ENCODE data around the gene ALDH1B1. TPM values are rescaled to one million over a fixed set of nuclear protein-coding genes. Genes with fewer than 3 reads are reported as not detected.
"Not testable (repeated sequence)": the region's sequence is repeated elsewhere in the genome, so short reads cannot be mapped to it uniquely, and the experiment has no call there.

The ALDH1B1 gene
- polyA plus RNA-seq, 3 donors = 27.0 to 39.3 (median 39.3) TPM

GRCh38 chr9:38385896-38386295 is 6.6 kb upstream of the ALDH1B1 start:
- no peak for DNase-seq (ENCODE audit: low read depth in 3 of 3, low spot score in 2 of 3)

- DNase-seq (ENCODE audit: low read depth in 3 of 3, low spot score in 2 of 3) = no peak
These were observed 6.1 kb upstream of the ALDH1B1 start for GRCh38 chr9:38386319-38386895.

- no peak for DNase-seq (ENCODE audit: low read depth in 3 of 3, low spot score in 2 of 3)
These were observed 5.4 kb upstream of the ALDH1B1 start for GRCh38 chr9:38387066-38387465.

- no peak for DNase-seq (ENCODE audit: low read depth in 3 of 3, low spot score in 2 of 3)
These were observed 4.8 kb upstream of the ALDH1B1 start for GRCh38 chr9:38387751-38388150.

GRCh38 chr9:38388283-38389223 is 3.9 kb upstream of the ALDH1B1 start:
- DNase-seq (ENCODE audit: low read depth in 3 of 3, low spot score in 2 of 3) = no peak

GRCh38 chr9:38389313-38389712 is 3.2 kb upstream of the ALDH1B1 start:
- no peak for DNase-seq (ENCODE audit: low read depth in 3 of 3, low spot score in 2 of 3)

GRCh38 chr9:38390442-38390841 is 2.1 kb upstream of the ALDH1B1 start:
- DNase-seq (ENCODE audit: low read depth in 3 of 3, low spot score in 2 of 3) = no peak

GRCh38 chr9:38390851-38391250 is 1.7 kb upstream of the ALDH1B1 start:
- no peak for DNase-seq (ENCODE audit: low read depth in 3 of 3, low spot score in 2 of 3)

GRCh38 chr9:38391278-38392118 is 1.0 kb upstream of the ALDH1B1 start:
- no peak for DNase-seq (ENCODE audit: low read depth in 3 of 3, low spot score in 2 of 3)

GRCh38 chr9:38393128-38393796 is 760 bp downstream of the ALDH1B1 start:
- DNase-seq (ENCODE audit: low read depth in 3 of 3, low spot score in 2 of 3) = no peak

- no peak for DNase-seq (ENCODE audit: low read depth in 3 of 3, low spot score in 2 of 3)
These were observed 1.9 kb downstream of the ALDH1B1 start for GRCh38 chr9:38394416-38394815.

GRCh38 chr9:38395653-38396370 is 3.3 kb downstream of the ALDH1B1 start:
- no peak for DNase-seq (ENCODE audit: low read depth in 3 of 3, low spot score in 2 of 3)

- DNase-seq (ENCODE audit: low read depth in 3 of 3, low spot score in 2 of 3) = no peak
These were observed 3.8 kb downstream of the ALDH1B1 start for GRCh38 chr9:38396371-38396671.

- not testable (repeated sequence) for DNase-seq (ENCODE audit: low read depth in 3 of 3, low spot score in 2 of 3)
These were observed 6.7 kb downstream of the ALDH1B1 start for GRCh38 chr9:38399191-38399590.

GRCh38 chr9:38401994-38402393 is 9.5 kb downstream of the ALDH1B1 start:
- no peak for DNase-seq (ENCODE audit: low read depth in 3 of 3, low spot score in 2 of 3)

- DNase-seq (ENCODE audit: low read depth in 3 of 3, low spot score in 2 of 3) = no peak
These were observed 11.8 kb downstream of the ALDH1B1 start for GRCh38 chr9:38404314-38404713.

- no peak for DNase-seq (ENCODE audit: low read depth in 3 of 3, low spot score in 2 of 3)
These were observed 13.3 kb downstream of the ALDH1B1 start for GRCh38 chr9:38405785-38406184.

GRCh38 chr9:38406476-38407186 is 14.1 kb downstream of the ALDH1B1 start:
- no peak for DNase-seq (ENCODE audit: low read depth in 3 of 3, low spot score in 2 of 3)

- DNase-seq (ENCODE audit: low read depth in 3 of 3, low spot score in 2 of 3) = no peak
These were observed 16.2 kb downstream of the ALDH1B1 start for GRCh38 chr9:38408719-38409118.

- no peak for DNase-seq (ENCODE audit: low read depth in 3 of 3, low spot score in 2 of 3)
These were observed 20.2 kb downstream of the ALDH1B1 start for GRCh38 chr9:38412751-38413150.

Measured in right renal cortex interstitium (tissue), 3 donors.